Endothelial cell of umbilical vein (primary cell): ENCODE results near the gene MKLN1. TPM values are rescaled to one million over a fixed set of nuclear protein-coding genes. Genes with fewer than 3 reads are reported as not detected.

Experiments
- BruUV-seq: library from RNA; stranded (reverse); fragments of 400-500 nt; replicated peaks from 2 replicates; lab custom pipeline; 2021; lab: Mats Ljungman, UMichigan
- CTCF ChIA-PET: fragments of 300-600, 350-600 bp; sonication (Branson Sonifier 250); formaldehyde crosslinking; loops from one replicate; lab custom pipeline; 2021; ENCODE audit warnings: antibody characterized with exemption, inconsistent platforms; lab: Charles Lee
- POLR2A ChIA-PET: fragments of 300-600, 350-600 bp; sonication (Branson Sonifier 250); formaldehyde crosslinking; loops from one replicate; lab custom pipeline; 2021; ENCODE audit warnings: antibody characterized with exemption, inconsistent platforms; lab: Charles Lee
- DNase-seq: peaks from one replicate; pipeline ENCODE4 v3.0.0-alpha.2; 2011; ENCODE audit warnings: low read depth, low spot score
- FAIRE-seq: peaks from 2 replicates; lab custom pipeline; 2011; peaks lifted over from hg19 to GRCh38; lab: Jason Lieb, UNC
- H2AFZ ChIP-seq: 2 replicates; pipeline ENCODE4 v1.6.0; 2012; ENCODE audit warnings: low read depth, low read length, control low read depth, inconsistent platforms
- H3K27ac ChIP-seq: 2 replicates; pipeline ENCODE4 v1.5.1; 2011; ENCODE audit warnings: low read depth, mild to moderate bottlenecking, control low read depth, low read length, moderate library complexity; ENCODE audit not compliant: insufficient read depth
- H3K27me3 ChIP-seq, 2 experiments: 2 replicates each; pipeline versions ENCODE4 v1.6.0 to v1.6.1; 2011; ENCODE audit warnings: low read length in 2 of 2, mixed read lengths in 1 of 2; ENCODE audit not compliant: control insufficient read depth in 2 of 2, insufficient read depth in 2 of 2
- H3K36me3 ChIP-seq, 2 experiments: 2 replicates in 1 of 2; 3 replicates in 1 of 2; pipeline ENCODE4 v1.5.1; 2011; ENCODE audit warnings: low read length in 2 of 2, mild to moderate bottlenecking in 1 of 2, moderate library complexity in 1 of 2; ENCODE audit not compliant: control insufficient read depth in 2 of 2, insufficient read depth in 2 of 2; ENCODE audit errors: extremely low read depth in 1 of 2
- H3K4me1 ChIP-seq: 3 replicates; pipeline ENCODE4 v1.5.1; 2011; ENCODE audit warnings: mild to moderate bottlenecking, low read length; ENCODE audit not compliant: control insufficient read depth, insufficient read depth; ENCODE audit errors: extremely low read depth
- H3K4me2 ChIP-seq: 2 replicates; pipeline ENCODE4 v1.6.1; 2011; ENCODE audit warnings: low read length, control low read depth, mixed read lengths; ENCODE audit not compliant: insufficient read depth
- H3K4me3 ChIP-seq, 3 experiments: fragments of 200-600 bp in 1 of 3; sonication (generic), shearing (Covaris generic) in 1 of 3; replicated peaks in 1 of 3; 2 replicates each; pipeline ENCODE4 v1.5.1; 2011 to 2016; ENCODE audit warnings: control low read depth in 3 of 3, low read length in 3 of 3, mild to moderate bottlenecking in 2 of 3, inconsistent platforms in 1 of 3, low read depth in 1 of 3, moderate library complexity in 1 of 3; ENCODE audit not compliant: insufficient read depth in 1 of 3
- H3K79me2 ChIP-seq: 2 replicates; pipeline ENCODE4 v1.6.0; 2012; ENCODE audit warnings: low read length, inconsistent platforms; ENCODE audit not compliant: control insufficient read depth, insufficient read depth
- H3K9ac ChIP-seq: replicated peaks from 2 replicates; pipeline ENCODE3; 2011; ENCODE audit warnings: low read length, control low read depth; ENCODE audit not compliant: insufficient read depth; ENCODE audit errors: extremely low read depth
- H3K9me1 ChIP-seq: replicated peaks from 3 replicates; pipeline ENCODE4 v1.6.0; 2011; ENCODE audit warnings: mild to moderate bottlenecking, low read length; ENCODE audit not compliant: control insufficient read depth, insufficient read depth; ENCODE audit errors: extremely low read depth
- H3K9me3 ChIP-seq: replicated peaks from 2 replicates; pipeline ENCODE4 v1.5.1; 2012; ENCODE audit warnings: low read length, inconsistent platforms; ENCODE audit not compliant: control insufficient read depth, insufficient read depth
- H4K20me1 ChIP-seq: replicated peaks from 2 replicates; pipeline ENCODE3; 2011; ENCODE audit warnings: mild to moderate bottlenecking, low read length; ENCODE audit not compliant: control insufficient read depth, insufficient read depth; ENCODE audit errors: extremely low read depth
- EZH2 ChIP-seq: IDR thresholded peaks from 2 replicates; pipeline ENCODE4 v1.6.1; 2012; ENCODE audit warnings: borderline replicate concordance, low read depth, mild to moderate bottlenecking, moderate library complexity, low read length, inconsistent platforms; ENCODE audit not compliant: severe bottlenecking
- FOS ChIP-seq: IDR thresholded peaks from 2 replicates; pipeline ENCODE4 v1.6.1; 2011; ENCODE audit warnings: mild to moderate bottlenecking, low read length, moderate library complexity, borderline replicate concordance; ENCODE audit not compliant: insufficient read depth
- GATA2 ChIP-seq: IDR thresholded peaks from 2 replicates; pipeline ENCODE4 v1.7.0; 2011; ENCODE audit warnings: low read depth, mild to moderate bottlenecking, moderate library complexity, mixed read lengths, low read length; ENCODE audit not compliant: insufficient read length, insufficient read depth
- JUN ChIP-seq: IDR thresholded peaks from 2 replicates; pipeline ENCODE4 v1.6.1; 2011; ENCODE audit warnings: borderline replicate concordance, low read depth; ENCODE audit not compliant: insufficient read length, insufficient read depth
- MYC ChIP-seq: IDR thresholded peaks from one replicate; pipeline ENCODE4 v1.6.1; 2011; ENCODE audit warnings: mild to moderate bottlenecking, low read depth, low read length
- POLR2A ChIP-seq: IDR thresholded peaks from 2 replicates; pipeline ENCODE4 v1.6.1; 2012; ENCODE audit warnings: low read depth, mild to moderate bottlenecking, control low read depth, low read length
- POLR2AphosphoS5 ChIP-seq: IDR thresholded peaks from 2 replicates; pipeline ENCODE4 v1.6.1; 2012; ENCODE audit warnings: low read depth, mild to moderate bottlenecking, control low read depth, low read length, moderate library complexity; ENCODE audit not compliant: insufficient read depth
- dilution Hi-C: fragments of 300-500 bp; cut with MboI; formaldehyde crosslinking; loops from one replicate; pipeline ENCODE4 v1.15.0; 2019; ENCODE audit warnings: low sequenced_read_pairs; ENCODE audit not compliant: extremely low pct_ligation_motif_present
- intact Hi-C: fragments of 100-400 bp; cut with micrococcal nuclease; formaldehyde crosslinking; loops from one replicate; pipeline ENCODE4 v1.10.0; 2022
- polyA plus RNA-seq, 4 experiments: library from polyadenylated mRNA; depleted of rRNA in 3 of 4; stranded (reverse) in 3 of 4; unstranded in 1 of 4; fragments of >200 nt; gene quantifications; 2 replicates each; pipeline versions ENCODE4 v1.2.1 to v1.2.3, GENCODE V29; 2011 to 2012; ENCODE audit warnings: missing spikeins in 1 of 4
- total RNA-seq: library from RNA; stranded (reverse); gene quantifications from 2 replicates; pipeline ENCODE4 v1.2.3, GENCODE V29; 2021
- TF ChIP-seq, protein P1 (sequence below): IDR thresholded peaks from 2 replicates; pipeline ENCODE4 v1.6.1; 2011; ENCODE audit not compliant: insufficient read depth, insufficient read length
- TF ChIP-seq, protein P2 (sequence below), 2 donors: IDR thresholded peaks; 1 replicate in 1 of 2; 2 replicates in 1 of 2; pipeline ENCODE4 v1.5.1; 2011; ENCODE audit warnings: low read length in 2 of 2, mild to moderate bottlenecking in 2 of 2, moderate library complexity in 2 of 2, control low read depth in 1 of 2, inconsistent platforms in 1 of 2, low read depth in 1 of 2; ENCODE audit not compliant: insufficient read depth in 1 of 2; ENCODE audit errors: extremely low read depth in 1 of 2

The MKLN1 gene
- total and polyA plus RNA-seq, 2 donors (not counting 3 experiments of a cell fraction or from before 2014, with no cell fraction given): 12.2 to 32.1 TPM

- ChIA-PET CTCF (interaction anchor here (1.7 to 1.9 kb wide), 2 partner anchors 9 to 12 kb away, joined by 3 to 4 read pairs; no protein-coding TSS in a partner anchor), POLR2A (no interaction called here)
- Histone ChIP-seq H3K4me1 (peaks cover 9% of the 10 kb centered on the region), H3K27ac (no peak overlapping the region), H3K4me3 (no peak overlapping the region), H3K36me3 (no peaks in the 10 kb centered on the region), H3K27me3 (no peaks in the 10 kb centered on the region), H3K9me3 (no peaks in the 10 kb centered on the region), H3K4me2 (no peak overlapping the region), H3K9ac (no peak overlapping the region), H3K79me2 (no peaks in the 10 kb centered on the region), H4K20me1 (no peaks in the 10 kb centered on the region), H3K9me1 (no peaks in the 10 kb centered on the region), H2AFZ (no peak overlapping the region)
- DNase-seq (no peak), FAIRE-seq (no peak)
- intact Hi-C loops: no loop called here
- no TSS peak for BruUV-seq
- dilution Hi-C loops: no loop called here
- TF ChIP-seq, protein P1, sequence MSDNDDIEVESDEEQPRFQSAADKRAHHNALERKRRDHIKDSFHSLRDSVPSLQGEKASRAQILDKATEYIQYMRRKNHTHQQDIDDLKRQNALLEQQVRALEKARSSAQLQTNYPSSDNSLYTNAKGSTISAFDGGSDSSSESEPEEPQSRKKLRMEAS: no peak
- TF ChIP-seq FOS (no peak), MYC (no peak), JUN (no peak), EZH2 (no peak), GATA2 (no peak), POLR2A (no peak), POLR2AphosphoS5 (no peak)
- TF ChIP-seq, protein P2, sequence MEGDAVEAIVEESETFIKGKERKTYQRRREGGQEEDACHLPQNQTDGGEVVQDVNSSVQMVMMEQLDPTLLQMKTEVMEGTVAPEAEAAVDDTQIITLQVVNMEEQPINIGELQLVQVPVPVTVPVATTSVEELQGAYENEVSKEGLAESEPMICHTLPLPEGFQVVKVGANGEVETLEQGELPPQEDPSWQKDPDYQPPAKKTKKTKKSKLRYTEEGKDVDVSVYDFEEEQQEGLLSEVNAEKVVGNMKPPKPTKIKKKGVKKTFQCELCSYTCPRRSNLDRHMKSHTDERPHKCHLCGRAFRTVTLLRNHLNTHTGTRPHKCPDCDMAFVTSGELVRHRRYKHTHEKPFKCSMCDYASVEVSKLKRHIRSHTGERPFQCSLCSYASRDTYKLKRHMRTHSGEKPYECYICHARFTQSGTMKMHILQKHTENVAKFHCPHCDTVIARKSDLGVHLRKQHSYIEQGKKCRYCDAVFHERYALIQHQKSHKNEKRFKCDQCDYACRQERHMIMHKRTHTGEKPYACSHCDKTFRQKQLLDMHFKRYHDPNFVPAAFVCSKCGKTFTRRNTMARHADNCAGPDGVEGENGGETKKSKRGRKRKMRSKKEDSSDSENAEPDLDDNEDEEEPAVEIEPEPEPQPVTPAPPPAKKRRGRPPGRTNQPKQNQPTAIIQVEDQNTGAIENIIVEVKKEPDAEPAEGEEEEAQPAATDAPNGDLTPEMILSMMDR (IDR thresholded peaks at IDR 0.05; ENCODE audit: extremely low read depth in 1 of 2, insufficient read depth in 1 of 2, low read depth in 1 of 2, low read length in 2 of 2): no peak
Measured at GRCh38 chr7:131454498-131454897, 126.8 kb downstream of the MKLN1 start.
